Fibroblast of lung (primary cell): ENCODE data around the gene COX7C.

Experiments
- EZH2 ChIP-seq: IDR thresholded peaks from 2 replicates; pipeline ENCODE4 v1.5.1; 2012; ENCODE audit warnings: low read length, control low read depth, mild to moderate bottlenecking; ENCODE audit errors: missing control alignments
- TF ChIP-seq, protein P1 (sequence below), 2 donors: IDR thresholded peaks in 1 of 2; conservative IDR thresholded peaks in 1 of 2; 1 replicate in 1 of 2; 2 replicates in 1 of 2; pipeline ENCODE4 v1.5.1; 2011 to 2012; ENCODE audit warnings: low read length in 2 of 2, control low read depth in 1 of 2, inconsistent platforms in 1 of 2, low read depth in 1 of 2, mild to moderate bottlenecking in 1 of 2

GRCh38 chr5:86664173-86664572 lies 46.4 kb downstream of the COX7C start:
- TF ChIP-seq, protein P1, sequence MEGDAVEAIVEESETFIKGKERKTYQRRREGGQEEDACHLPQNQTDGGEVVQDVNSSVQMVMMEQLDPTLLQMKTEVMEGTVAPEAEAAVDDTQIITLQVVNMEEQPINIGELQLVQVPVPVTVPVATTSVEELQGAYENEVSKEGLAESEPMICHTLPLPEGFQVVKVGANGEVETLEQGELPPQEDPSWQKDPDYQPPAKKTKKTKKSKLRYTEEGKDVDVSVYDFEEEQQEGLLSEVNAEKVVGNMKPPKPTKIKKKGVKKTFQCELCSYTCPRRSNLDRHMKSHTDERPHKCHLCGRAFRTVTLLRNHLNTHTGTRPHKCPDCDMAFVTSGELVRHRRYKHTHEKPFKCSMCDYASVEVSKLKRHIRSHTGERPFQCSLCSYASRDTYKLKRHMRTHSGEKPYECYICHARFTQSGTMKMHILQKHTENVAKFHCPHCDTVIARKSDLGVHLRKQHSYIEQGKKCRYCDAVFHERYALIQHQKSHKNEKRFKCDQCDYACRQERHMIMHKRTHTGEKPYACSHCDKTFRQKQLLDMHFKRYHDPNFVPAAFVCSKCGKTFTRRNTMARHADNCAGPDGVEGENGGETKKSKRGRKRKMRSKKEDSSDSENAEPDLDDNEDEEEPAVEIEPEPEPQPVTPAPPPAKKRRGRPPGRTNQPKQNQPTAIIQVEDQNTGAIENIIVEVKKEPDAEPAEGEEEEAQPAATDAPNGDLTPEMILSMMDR (conservative IDR thresholded peaks at IDR 0.05 in 1 of 2, IDR thresholded peaks at IDR 0.05 in 1 of 2; ENCODE audit: low read depth in 1 of 2, low read length in 2 of 2), result no peak
- TF ChIP-seq EZH2, result no peak
